ENCODE results near the gene RCSD1.

RCSD1 gene

DNA sequence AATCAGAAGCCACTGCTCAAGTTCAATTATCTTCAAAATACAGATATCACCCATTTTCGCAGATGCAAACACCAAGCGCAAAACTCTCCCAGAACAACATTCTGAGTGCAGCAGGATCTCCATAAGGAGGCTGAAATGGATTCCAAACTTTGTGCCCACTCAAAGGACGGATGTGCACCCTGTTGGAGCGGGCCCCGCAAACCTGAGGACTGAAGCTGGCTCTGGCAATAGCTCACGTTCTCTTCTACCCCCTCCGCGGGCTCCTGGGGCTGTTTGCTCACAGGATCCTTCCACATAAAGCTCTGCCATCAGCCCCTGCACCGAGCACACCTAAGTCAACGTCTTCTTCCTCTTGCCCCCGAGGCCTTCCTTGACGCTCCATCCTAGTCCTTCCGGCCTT is 11.7 kb upstream of the RCSD1 start:
- no peak for DNase-seq

DNA sequence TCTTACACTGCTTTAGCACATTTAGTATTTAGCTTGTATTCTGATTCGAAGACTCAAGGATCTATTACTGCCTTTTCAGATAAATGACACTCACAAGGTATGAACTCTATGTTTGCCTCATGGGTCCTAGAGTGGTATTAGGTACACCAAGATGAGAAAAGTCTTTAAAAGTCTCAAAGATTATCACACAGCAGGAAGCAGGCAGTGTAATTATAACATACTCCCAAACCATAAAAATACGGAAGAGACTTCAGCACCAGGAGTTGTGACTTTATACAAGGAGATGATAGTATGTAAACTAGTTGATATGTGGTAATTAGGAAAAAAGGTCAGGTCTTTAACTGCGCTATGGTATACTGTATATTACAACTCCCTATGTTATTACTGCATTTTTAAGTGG is 11.2 kb upstream of the RCSD1 start:
- DNase-seq, result no peak

DNA sequence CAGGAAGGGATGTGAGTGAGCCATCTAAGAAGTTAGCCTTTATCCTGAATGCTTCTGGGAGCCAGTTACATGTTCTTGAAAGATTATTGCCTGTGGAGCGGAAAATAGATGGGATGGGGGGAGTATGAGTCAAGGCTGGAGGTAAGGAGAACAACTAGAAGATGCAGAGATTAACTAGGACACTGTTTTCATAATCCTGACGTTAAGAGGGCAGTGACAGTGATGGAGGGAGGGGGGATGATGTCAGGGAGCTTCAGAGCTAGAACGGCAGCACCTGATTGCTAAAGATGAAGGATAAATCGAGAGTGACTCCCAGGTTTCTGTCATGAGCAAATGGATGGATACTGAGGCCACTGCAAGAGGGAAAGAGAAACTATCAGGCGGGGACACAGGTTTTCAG is 10.0 kb upstream of the RCSD1 start:
- DNase-seq, result no peak

DNA sequence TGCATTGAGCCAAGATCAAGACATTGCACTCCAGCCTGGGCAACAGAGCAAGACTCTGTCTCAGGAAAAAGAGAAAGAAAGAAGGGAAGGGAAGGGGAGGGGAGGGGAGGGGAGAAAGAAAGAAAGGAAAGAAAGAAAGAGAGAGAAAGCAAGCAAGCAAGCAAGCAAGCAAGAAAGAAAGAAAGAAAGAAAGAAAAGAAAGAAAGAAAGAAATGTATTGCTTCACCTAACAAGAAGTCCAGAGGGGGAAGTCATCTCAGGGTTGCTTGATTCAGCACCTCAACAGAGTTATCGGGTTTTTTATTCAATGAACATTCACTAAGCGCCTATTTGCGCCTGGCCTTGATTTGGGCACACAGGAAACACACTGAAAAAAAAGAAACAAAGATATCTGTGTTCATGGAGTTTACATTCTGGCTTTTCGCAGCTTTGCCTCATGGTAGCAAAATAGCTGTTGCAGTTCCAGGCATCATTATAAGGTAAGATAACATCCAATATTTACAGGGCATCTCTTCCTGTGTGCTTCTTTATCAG is 8.2 kb upstream of the RCSD1 start:
- no peak for DNase-seq

DNA sequence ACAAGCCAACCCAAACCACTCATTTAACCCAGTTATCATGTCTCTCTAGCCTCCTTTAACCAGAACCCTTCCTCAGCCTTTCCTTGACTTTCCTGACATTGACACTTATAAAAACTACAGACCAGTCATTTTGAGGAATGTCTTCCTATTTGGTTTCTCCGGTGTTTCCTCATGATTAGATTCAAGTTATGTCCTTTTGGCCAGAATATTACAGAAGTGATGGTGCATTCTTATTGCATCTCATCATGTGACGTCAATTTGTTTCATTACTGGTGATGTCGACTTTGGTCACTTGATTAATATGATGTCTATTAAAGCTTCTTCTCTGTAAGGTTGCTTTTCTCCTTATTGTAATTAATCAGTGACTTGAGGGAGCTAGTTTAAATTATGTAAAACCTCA is 6.1 kb upstream of the RCSD1 start:
- no peak for DNase-seq

DNA sequence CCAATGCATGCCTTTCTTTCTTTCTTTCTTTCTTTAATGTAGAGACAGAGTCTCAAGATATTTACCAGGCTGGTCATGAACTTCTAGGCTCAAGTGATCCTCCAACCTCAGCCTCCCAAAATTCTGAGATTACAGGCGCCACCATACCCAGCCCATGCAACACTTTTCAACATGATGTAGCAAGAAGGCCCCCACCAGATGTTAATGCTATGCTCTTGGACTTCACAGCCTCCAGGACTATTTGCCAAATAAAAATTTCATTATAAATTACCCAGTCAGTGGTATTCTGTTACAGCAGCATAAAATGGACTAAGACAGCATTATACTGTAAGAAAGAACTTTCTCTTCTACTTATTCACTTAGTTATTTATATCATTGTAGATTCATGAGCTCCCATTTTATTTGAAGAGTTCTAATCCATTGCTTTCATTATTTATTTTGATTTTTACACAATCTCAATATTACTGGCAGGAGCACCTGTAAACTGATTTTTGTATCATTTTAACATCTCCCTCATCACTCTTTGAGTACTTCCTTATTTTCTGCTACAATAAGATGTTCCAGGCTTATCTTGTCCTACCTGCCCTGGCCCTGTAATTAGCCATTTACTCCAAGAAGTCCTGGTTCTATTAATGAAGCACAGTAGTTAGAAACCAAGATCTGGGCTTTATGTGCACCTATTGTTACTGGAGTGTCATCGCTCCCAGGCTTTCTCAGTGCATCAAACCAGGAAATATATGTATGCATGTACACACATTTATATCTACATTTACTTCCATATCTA is 4.8 kb upstream of the RCSD1 start:
- no peak for DNase-seq

DNA sequence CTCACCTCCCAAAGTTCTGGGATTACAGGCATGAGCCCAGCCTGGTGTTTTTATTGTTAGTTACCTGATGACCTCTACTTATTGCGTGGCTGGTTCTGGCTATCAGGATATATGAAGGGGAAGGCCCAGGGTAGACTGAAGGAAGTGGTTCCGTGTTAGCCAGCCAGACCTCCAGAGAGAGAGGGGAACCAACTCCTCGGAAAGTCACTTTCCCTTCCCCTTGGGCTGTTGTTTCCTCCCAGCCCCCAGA is 2.5 kb upstream of the RCSD1 start:
- no peak for DNase-seq

DNA sequence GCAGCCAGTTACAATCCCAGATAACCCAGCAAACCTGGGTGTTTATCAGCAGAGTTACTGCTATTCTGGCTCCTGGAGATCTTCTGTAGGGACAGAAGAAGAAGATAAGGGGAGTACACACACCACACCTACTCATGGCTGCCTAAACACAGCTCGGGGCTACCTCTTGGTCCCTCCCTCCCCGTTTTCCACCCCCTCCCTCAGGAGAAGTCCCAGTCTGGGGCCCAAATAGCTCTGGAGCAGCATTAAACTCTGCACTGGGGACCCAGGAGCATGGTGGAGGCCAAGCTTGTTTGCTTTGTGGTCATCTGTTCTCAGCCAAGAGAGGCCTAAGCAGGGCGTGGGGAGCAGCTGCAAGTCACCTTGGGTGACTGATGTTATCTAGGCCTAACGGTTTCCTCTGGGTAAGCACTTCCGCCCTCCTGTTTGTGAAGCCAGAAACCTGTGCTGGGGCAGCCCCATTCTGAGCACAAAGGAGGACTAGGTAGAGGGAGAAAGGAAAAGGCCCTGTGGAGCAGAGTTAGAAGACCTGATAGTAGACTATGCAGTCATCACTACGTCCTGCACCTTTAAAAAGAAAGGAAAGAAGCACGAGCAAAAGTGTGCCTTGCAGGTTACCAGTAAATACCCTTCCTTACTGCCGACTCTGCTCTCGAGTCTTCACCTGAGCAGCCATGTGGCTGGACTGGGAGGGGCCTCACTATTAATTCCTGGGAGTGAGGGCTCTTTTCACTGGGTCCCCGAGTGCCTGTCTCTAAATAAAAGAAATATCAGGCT is 2.0 kb upstream of the RCSD1 start:
- DNase-seq, result peak; percentile 77 to 83

DNA sequence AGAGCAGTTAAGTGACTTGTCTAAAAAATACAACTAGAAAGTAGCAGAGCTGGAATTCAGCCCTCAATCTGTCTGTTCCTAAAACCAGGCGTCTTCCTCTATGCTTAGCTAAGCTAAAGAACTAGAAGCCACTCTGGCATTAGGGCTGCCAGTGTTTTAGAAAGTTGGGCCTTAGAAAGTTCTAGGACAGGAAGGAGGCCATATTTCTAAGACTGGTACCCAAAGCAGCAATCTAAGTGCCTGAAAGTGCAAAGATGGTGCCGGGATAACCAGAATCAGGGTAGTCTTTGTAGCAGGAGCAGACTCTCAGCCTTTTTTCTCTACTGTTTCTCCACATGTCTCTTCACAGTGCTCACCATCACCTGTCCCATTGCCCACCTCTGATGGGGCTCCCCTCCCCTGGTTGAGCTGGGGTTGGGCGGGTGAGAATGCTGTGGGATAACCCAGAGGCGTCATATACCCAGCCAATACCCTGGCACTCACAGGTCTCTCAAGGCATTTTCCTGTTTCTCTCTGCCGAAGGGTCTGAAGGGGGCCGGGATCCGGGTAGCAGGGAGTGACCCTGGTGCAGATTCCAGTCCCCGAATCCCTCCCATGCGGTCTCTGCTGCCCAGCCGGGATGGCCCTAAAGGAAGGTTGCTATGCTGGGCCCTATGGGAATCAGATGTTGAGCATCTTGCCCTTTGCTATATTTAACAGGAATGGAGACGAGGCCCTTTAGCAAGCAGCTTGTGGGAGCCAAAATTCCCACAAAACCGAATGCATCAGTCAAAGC is 1.1 kb upstream of the RCSD1 start:
- DNase-seq, result peak in 1 of 2 experiments; percentile 33

DNA sequence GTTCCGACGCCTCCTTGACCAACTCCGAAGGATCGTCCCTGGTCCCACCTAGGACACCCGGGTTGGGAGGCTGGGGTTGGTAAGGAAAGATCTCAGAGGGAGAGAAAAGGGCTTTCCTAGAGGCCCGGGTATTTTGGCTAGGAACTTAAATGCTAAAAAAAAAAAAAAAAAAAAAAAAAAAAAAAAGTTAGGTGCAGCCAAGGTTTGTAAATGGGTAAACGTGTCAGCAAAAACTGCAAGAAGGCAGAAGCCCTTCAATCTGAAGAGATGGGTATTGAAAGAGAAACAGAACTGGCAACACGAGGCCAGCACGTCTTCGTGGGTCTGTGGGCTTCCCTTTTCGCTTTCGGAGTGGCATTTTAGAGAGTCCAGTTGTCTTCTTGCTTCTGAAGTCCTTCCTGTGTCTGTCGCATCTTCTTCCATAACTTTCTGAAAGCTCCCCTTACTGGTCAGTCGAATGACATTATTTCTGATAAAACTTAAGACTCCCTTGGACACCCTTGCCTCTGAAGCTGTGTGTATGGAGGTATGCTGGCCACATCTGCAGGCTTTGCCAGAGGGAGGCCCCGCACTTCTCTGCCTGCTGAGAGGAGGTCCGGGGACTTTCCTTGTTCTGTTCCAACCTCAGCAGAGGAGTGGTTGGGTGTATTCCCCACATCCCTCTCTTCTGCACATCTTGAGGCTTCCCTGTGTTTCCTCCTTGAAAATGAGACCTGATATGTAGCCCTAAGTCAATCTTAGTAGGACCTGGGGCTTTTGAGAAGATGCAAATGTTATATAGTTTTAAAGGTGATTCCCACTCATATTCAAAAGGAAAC is 745 bp downstream of the RCSD1 start:
- DNase-seq, result peak; percentile 44 to 60

DNA sequence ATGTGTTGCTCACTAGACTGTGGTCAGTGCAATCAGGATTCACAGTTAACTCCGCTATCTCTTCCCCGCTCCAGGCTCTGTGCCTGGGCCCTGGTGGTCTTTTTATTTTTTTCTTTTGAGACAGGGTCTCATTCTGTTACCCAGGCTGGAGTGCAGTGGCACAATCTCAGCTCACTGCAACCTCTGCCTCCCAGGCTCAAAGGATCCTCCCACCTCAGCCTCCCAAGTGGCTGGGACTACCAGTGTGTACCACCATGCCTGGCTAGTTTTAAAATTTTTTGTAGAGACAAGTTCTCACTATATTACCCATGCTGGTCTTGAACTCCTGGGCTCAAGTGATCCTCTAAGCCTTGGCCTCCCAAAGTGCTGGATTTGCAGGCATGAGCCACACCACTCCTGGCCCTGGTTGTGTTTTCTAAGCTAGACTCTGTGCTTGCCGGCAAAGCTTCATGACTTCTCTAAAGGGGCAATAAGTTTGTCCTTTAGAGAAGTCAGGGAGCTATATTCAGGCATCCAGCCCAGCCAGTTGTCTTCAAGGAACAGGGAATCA is 1.4 kb downstream of the RCSD1 start:
- DNase-seq, result peak in 1 of 2 experiments; percentile 31

DNA sequence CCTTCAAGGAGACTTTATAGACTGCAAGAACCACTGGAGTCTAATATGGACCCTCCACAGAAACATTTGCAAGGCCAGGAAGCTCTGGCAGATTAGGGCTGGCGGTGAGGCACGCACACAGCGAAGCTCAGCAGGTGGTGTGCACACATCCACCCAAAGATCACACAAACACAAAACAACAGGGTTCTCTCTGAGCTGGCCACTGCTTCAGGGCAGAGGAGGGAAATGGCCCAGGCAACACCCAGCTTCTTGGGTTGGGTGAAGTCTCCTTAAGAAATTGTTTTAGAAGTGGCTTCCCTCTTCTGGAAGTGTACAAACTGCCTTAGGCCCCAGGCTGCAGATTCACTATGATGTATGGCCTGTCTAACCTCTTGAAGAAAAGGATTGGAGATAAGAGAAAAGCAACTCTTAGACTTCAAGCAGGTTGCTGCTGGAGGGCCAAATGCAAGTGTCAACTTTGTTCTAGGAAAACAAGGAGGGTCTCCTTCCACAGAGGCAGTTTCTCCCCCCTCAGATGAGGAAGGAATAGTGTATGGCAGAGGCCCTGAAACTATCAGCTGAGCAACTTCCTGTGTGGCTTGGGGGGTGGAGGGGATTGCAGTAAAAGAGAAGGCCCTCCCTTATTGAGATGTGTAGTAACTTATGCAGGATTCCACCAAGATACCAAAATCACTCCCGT is 2.0 kb downstream of the RCSD1 start:
- peak; percentile 42 to 52 for DNase-seq

DNA sequence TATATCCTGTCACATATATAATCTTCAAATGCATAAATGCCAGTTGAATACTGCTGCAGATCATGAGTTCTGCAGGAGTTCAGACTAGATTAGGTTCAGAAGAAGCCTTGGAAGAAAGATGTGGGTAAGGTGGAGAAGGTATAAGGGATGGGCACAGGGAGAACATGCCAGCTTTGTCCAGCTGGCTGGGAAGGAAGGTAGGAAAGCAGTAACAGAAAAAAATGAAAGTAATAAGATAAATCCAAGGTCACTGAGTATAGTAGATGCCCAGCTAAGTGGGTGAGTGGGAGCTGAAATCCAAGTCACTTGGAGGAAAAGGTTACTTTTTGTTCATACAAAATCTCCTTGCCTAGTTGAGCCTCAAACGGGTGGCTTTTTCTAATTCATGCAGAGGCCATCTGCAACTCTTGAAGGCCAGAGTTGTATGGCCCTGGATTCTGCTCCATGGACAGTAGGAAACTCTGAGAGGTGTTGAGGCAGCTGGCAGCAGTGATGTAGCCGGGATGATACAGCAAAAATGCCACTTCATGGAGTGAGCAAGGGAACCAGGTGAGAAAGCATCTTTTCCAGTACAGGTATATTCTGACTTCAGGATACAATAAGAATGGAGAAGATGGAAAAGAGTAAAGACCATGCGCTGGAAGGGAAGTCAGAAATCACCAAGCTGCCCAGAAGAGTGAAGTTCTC is 3.4 kb downstream of the RCSD1 start:
- no peak for DNase-seq

DNA sequence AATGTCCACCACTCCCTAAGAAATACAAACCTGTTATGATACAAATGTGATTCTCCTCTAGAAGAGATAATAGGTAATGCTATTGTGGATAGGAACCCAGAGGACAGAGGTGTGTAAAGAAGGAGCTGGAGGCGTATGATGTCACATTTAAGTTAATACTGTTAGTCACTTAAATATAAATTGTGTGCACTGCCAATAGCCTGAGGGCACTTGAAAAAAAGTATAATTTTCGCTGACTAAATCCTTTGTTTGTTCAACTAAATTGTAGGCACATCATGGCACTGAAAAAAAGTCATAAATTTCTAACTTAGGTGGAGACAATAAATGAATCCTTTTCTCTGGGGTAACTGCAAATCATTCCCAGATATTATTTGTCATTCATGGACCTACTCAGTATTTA is 4.4 kb downstream of the RCSD1 start:
- no peak for DNase-seq

DNA sequence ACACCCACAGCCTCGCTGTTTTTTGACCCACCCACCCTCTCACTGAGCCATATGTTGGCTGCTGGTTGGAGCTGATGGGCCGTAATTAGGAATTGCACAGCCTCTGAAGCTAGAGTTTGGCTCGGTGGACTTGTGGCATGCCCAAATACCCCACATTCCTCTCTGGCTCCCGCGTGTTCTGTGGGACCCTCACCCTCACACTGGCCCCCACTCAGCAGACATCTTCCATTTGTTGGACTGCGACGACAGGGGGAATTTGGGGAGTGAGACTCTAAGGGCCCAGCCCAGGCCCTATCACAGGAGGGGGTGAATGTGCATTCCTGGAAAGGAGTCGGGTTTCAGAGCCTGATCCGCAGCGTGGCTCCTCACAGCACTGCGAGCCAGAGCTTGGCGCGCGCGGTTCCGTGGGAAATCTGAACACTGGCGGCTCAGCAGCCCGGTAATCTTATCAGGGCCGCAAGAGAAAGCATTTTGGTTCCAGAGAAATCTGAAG is 5.2 kb downstream of the RCSD1 start:
- no peak for DNase-seq

DNA sequence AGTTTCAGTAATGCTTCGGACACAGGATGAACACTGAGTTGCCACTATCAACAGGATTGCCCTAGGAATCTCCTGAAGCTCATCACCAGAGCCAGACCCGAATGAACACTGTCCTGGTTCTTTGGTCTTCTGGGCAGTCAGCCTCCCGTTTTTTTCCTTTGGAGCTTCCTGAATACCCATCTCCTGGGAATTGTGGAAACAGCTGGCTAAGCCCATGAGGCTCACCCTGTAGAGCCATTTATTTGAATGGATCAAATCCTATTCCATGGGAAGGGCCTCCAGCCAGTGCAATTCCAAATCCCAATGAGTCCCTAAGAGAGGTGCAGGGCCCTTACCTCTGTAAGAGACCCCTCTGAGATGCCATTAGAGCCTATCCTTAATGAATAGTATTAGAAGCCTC is 5.9 kb downstream of the RCSD1 start:
- DNase-seq, result no peak

DNA sequence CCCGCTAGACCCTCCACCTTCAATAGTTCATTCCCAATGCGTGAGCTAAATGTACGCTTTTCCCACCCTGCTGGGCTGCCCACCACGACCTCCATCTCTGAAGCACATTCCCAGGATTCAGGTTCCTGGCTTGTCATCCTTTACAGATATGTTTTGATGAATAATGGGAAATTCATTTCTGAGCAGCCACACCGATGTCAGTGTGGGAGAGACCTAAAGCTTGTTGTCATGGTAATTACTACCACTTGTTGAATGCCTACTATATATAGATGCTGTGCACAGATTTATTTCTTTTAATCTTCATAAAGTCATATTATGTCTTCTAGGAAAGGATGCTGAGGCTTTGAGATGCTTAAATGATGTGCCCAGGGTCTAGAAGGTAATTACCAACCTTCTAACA is 8.0 kb downstream of the RCSD1 start:
- no peak for DNase-seq

DNA sequence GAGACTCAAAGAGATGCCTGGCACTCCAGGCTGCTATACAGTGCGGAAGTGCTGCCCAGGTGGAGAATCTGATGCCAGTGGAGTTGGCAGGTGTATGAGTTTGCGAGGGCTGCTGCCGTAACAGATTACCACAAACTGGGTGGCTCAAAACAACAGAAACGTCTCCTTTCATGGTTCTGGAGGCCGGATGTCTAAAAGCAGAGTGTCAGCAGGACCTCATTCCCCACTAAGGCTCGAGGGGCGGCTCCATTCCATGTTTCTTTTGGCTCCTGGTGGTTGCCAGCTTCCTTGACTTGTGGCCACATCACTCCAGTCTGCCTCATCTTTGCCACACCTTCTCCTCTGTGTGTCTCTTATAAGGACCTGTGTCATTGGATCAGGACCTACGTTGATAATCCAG is 10.0 kb downstream of the RCSD1 start:
- DNase-seq, result no peak

DNA sequence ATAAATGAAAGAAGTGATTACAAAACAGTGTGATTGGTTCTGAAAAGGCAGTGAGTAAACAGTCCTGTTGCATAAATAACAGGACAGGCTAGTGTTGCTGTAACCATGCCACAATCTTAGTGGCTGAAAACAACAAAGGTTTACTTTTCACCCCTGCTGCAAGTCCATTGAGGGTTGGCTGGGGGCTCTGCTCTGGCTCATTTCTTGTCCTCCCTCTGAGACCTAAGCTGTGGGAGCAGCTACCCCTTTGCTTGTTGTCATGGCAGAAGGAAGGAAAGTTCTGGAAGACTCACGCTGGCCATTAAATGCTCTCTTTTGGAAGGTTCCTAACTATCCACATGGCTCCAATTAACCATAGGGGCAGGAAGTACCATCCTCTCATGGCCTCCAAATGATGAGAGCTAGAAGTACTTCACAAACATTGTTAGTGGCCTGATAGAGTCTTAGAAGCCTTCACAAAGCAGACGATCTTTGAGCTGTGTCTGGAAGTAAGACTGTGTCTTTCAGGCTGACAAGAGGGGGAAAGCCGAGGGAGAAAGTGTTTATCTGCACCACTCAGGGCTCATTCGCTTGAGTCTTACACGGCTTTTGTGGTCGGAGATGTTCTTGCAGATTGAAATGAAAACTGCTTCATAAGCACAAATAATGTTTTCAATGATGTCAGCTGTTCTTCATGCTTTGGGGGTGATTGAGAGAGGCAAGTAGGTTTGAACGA is 11.9 kb downstream of the RCSD1 start:
- DNase-seq, result no peak

DNA sequence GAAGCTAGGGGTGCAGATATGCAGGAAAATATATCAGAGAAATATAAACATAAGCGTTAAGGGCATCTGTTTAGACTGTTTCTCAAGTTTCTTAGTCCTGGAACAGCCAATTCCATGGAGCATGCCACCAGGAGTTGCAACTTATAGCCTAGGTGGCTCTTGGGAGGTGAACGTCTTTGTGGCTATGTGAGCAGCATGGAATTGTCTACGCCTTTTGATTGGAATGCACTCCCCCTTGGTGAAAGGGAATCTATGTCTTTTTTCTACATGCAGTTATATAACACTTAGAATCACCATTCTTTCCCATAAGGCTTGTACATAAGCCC is 12.4 kb downstream of the RCSD1 start:
- DNase-seq, result peak in 1 of 2 experiments; percentile 2

DNA sequence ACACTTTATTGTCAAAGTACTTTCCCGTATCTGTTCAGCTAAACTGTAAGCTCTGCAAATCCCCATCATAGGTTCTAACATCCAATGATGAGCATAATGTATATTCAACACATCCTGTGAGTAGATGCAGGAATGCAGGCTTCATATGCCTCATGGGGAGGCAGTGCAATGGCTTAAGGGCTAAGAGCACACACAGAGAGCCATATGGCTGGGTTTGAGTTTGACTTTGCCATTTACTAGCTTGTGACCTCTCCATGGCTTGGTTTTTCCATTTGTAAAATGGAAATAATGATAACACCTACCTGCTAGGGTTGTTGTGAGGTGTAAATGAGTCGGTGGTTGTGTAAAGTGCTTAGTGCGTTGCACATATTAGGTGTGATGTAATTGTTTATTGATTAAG is 13.4 kb downstream of the RCSD1 start:
- no peak for DNase-seq

Measured in activated CD4-positive, alpha-beta T cell treated with anti-CD3 and anti-CD28 coated beads, Interleukin-2, amount 50 U/mL, for 48 hours (primary cell).